Glutamatergic neuron (in vitro differentiated cells): ENCODE results near the gene PPP2R2C. TPM values are rescaled to one million over a fixed set of nuclear protein-coding genes. Genes with fewer than 3 reads are reported as not detected.

Experiments used
- DNase-seq: peaks from one replicate; pipeline ENCODE4 v3.0.0; 2022
- H3K27ac Mint-ChIP-seq: one replicate; pipeline ENCODE4 v1.8.0; 2020; ENCODE audit warnings: mild to moderate bottlenecking, mixed read lengths, inconsistent platforms; ENCODE audit not compliant: unreplicated experiment
- H3K27me3 Mint-ChIP-seq: one replicate; pipeline ENCODE4 v1.8.0; 2020; ENCODE audit warnings: mild to moderate bottlenecking, moderate library complexity, mixed read lengths, inconsistent platforms; ENCODE audit not compliant: unreplicated experiment
- H3K36me3 Mint-ChIP-seq: one replicate; pipeline ENCODE4 v1.8.0; 2020; ENCODE audit warnings: mild to moderate bottlenecking, mixed read lengths, inconsistent platforms; ENCODE audit not compliant: unreplicated experiment
- H3K4me1 Mint-ChIP-seq: one replicate; pipeline ENCODE4 v1.8.0; 2020; ENCODE audit warnings: mild to moderate bottlenecking, low read depth, mixed read lengths, inconsistent platforms; ENCODE audit not compliant: unreplicated experiment
- H3K4me3 Mint-ChIP-seq: one replicate; pipeline ENCODE4 v1.8.0; 2020; ENCODE audit warnings: mild to moderate bottlenecking, mixed read lengths, inconsistent platforms; ENCODE audit not compliant: unreplicated experiment
- H3K9me3 Mint-ChIP-seq: one replicate; pipeline ENCODE4 v1.8.0; 2020; ENCODE audit warnings: mild to moderate bottlenecking, moderate library complexity, mixed read lengths, inconsistent platforms; ENCODE audit not compliant: unreplicated experiment
- total RNA-seq: library from RNA; stranded (reverse); fragmentation: NEBNext Ultra II Directional; extraction: Animal tissue kit (Norgen Biotek cat#: 25700); gene quantifications from one replicate; pipeline ENCODE4 v1.2.1, GENCODE V29; 2021; ENCODE audit not compliant: unreplicated experiment
- TF ChIP-seq, protein P1 (sequence below): fragments of 200-600 bp; sonication (generic); IDR thresholded peaks from one replicate; pipeline ENCODE4 v1.5.0; 2021; ENCODE audit not compliant: partially characterized antibody, unreplicated experiment

The PPP2R2C gene
- total RNA-seq, 1 donor from 2014 or later, result 9.4 TPM

DNA sequence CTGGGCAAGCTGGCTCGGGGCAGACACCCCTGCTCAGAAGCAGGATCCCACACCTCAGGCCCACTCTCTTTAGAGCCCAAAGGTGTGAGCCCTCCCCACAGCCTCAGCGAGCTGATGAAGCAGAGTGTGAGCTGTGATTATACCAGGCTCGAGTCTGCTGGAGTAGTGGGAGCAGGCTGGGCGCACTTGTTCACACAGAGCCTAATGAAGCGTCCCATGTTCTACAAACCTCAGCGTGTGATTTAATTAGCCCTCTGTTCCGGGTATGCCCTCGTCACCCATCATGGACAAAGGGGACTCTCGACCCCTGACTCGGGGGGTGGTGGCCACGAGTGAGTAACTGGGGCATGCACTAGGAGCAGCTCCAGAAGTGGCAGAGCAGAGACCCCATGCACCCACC is 62.3 kb downstream of the PPP2R2C start:
- H3K27ac Mint-ChIP-seq, result no peak overlapping the region
- DNase-seq, result no peak
- H3K4me3 Mint-ChIP-seq, result no peak overlapping the region

DNA sequence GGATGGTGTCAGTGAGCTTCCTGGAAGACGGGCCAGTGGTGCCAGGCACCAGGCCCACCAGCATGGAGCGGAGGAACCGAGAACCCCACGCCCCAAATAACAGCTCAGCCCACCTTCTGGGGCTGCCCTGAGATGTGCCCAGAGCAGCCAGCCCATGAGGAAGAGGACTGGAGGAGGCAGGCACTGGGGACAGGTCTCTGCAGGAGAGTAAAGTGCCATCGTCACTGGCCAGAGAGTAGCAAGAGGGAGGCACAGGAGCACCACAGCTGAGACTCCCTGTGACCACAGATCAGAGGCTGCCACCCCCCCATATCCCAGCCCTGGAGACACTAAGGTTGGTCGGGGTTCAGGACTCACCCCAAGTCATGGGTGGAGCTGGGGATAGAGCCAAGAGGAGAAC is 63.0 kb downstream of the PPP2R2C start:
- DNase-seq, result no peak
- Mint-ChIP-seq H3K4me3 (no peak overlapping the region), H3K27ac (no peak overlapping the region), H3K27me3 (peaks cover 5% of the 10 kb centered on the region), H3K9me3 (peaks cover 2% of the 10 kb centered on the region), H3K4me1 (peaks cover 16% of the 10 kb centered on the region), H3K36me3 (no peaks in the 10 kb centered on the region)
- TF ChIP-seq, protein P1, sequence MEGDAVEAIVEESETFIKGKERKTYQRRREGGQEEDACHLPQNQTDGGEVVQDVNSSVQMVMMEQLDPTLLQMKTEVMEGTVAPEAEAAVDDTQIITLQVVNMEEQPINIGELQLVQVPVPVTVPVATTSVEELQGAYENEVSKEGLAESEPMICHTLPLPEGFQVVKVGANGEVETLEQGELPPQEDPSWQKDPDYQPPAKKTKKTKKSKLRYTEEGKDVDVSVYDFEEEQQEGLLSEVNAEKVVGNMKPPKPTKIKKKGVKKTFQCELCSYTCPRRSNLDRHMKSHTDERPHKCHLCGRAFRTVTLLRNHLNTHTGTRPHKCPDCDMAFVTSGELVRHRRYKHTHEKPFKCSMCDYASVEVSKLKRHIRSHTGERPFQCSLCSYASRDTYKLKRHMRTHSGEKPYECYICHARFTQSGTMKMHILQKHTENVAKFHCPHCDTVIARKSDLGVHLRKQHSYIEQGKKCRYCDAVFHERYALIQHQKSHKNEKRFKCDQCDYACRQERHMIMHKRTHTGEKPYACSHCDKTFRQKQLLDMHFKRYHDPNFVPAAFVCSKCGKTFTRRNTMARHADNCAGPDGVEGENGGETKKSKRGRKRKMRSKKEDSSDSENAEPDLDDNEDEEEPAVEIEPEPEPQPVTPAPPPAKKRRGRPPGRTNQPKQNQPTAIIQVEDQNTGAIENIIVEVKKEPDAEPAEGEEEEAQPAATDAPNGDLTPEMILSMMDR, result no peak

More for the DNA sequence above, 62.3 kb downstream of the PPP2R2C start:
- Mint-ChIP-seq H3K9me3 (peaks cover 2% of the 10 kb centered on the region), H3K36me3 (no peaks in the 10 kb centered on the region), H3K27me3 (peaks cover 3% of the 10 kb centered on the region), H3K4me1 (peaks cover 9% of the 10 kb centered on the region)
- TF ChIP-seq, protein P1, result no peak

DNA sequence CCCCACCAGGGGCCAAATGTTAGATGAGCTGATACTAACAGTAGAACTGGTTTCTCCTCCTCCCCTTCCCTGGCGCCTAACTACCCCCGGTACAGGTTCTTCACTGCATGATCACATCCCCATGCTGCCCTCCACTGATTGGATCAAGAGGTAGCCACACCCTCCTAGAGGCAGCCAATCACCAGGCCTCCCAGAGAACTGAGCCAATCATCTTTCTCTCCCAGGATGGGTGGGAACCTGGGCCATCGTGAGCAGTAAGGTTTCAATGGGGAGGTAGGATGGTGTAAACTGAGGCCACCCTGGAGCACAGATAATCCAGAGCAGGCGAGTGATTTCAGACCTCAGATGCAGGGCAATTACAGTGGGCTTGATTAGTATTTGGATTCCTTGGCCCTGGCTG is 64.2 kb downstream of the PPP2R2C start:
- H3K36me3 Mint-ChIP-seq, result no peaks in the 10 kb centered on the region
- H3K4me3 Mint-ChIP-seq, result no peak overlapping the region
- H3K27me3 Mint-ChIP-seq, result peaks cover 6% of the 10 kb centered on the region
- no peak overlapping the region for H3K27ac Mint-ChIP-seq
- H3K4me1 Mint-ChIP-seq, result peaks cover 18% of the 10 kb centered on the region
- DNase-seq, result no peak
- TF ChIP-seq, protein P1, result no peak
- H3K9me3 Mint-ChIP-seq, result peaks cover 2% of the 10 kb centered on the region

DNA sequence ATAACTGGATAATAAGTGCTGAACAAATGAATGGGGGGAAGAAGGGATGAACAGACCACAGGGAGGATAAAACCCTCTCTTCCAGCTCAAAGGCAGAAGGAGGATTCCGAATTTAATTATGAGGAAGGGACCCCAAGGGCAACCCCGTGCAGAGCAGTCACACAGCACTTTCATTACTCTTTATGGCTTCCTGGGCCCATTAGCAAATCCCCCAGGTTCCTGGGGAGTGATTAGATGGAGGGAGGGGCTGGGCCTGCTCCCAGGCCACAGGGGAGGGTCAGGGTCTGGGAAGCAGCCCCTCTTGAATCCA is 67.1 kb downstream of the PPP2R2C start:
- H3K27me3 Mint-ChIP-seq, result peaks cover 6% of the 10 kb centered on the region
- peaks cover 2% of the 10 kb centered on the region for H3K9me3 Mint-ChIP-seq
- TF ChIP-seq, protein P1, result no peak
- no peaks in the 10 kb centered on the region for H3K36me3 Mint-ChIP-seq
- H3K27ac Mint-ChIP-seq, result peak overlapping the region; percentile 25
- peak overlapping the region; percentile 56 for H3K4me3 Mint-ChIP-seq
- peak; percentile 49 for DNase-seq
- peaks cover 18% of the 10 kb centered on the region for H3K4me1 Mint-ChIP-seq

DNA sequence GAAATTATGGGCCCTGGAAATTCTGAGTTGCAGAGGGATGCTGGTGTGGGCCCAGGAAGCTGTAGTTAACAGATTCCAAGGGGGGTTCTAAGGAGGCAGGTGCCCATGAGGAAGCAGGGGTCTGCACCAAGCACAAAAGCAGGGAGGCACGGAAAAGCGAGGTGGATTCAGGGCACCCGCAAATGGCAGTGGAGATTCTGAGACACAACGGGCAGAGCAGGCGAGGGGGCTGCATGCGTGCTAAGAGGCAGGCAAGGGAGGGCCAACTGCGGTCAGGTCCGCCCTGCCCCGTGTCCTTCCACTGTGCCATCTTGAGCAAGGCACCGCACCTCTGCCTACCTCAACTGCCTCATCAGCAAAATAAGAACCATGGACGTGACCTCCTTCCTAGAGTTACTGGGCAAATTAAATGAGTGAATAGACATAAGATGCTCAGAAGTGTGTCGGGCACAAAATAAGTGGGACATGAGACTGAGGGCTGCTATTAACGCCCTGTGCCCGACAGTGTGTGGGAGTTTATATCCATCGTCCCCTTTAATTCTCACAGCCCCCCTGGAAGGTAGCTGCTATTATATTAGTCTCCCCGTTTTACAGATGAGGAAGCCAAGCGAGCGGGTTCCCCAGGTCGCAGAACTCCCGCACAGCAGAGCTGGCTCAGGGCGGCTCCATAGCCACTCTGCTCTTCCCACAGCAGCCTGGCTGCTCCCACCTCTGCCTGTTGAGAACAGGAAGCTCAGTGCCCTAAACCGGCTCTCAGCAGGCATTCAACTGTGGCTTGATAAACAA is 67.6 kb downstream of the PPP2R2C start:
- Mint-ChIP-seq H3K4me3 (peak overlapping the region; percentile 71), H3K27me3 (peaks cover 6% of the 10 kb centered on the region), H3K36me3 (no peaks in the 10 kb centered on the region), H3K4me1 (peaks cover 18% of the 10 kb centered on the region), H3K27ac (peak overlapping the region; percentile 25), H3K9me3 (peaks cover 2% of the 10 kb centered on the region)
- TF ChIP-seq, protein P1, result no peak
- no peak for DNase-seq
